ENCODE data around the gene CAB39L. TPM values are rescaled to one million over a fixed set of nuclear protein-coding genes. Genes with fewer than 3 reads are reported as not detected.

Gene CAB39L
- total RNA-seq, 2 experiments from 2014 or later: 5.5 TPM

GRCh38 chr13:49259586-49259985 lies 184.3 kb downstream of the CAB39L start:
- H3K36me3 Mint-ChIP-seq (ENCODE audit: low read depth): peaks cover 60% of the 10 kb centered on the region
- CTCF ChIA-PET: interaction anchor here (1.3 kb wide), 1 partner anchor 11 kb away, joined by 4 read pairs; no protein-coding TSS in a partner anchor
- H3K4me3 Mint-ChIP-seq: no peak overlapping the region

More at GRCh38 chr13:49259586-49259985, 184.3 kb downstream of the CAB39L start:
- H3K27ac Mint-ChIP-seq: no peak overlapping the region
- no peaks in the 10 kb centered on the region for H3K27me3 Mint-ChIP-seq
- H3K9me3 Mint-ChIP-seq: no peaks in the 10 kb centered on the region
- no peak for DNase-seq
- H3K4me1 Mint-ChIP-seq: peaks cover 24% of the 10 kb centered on the region
- POLR2A ChIA-PET: interaction anchor here (3.4 kb wide), 1 partner anchor 12 kb away, joined by 36 read pairs; the partner anchor contains the start of gene CDADC1

Other genes starting within 250 kb of the CAB39L start
- not detected for gene MLNR, start 223.7 kb downstream of the CAB39L start, total RNA-seq
- gene CDADC1, start 196.1 kb downstream of the CAB39L start, total RNA-seq: 10 to 100 TPM; 12.8 to 16.7 TPM
- gene SETDB2, start 210 bp upstream of the CAB39L start, total RNA-seq: 10 to 100 TPM; 14.8 to 16.0 TPM
- 100 to 1,000 TPM; 135 to 144 TPM for gene PHF11, start 51.9 kb upstream of the CAB39L start, total RNA-seq
- gene RCBTB1, start 141.5 kb upstream of the CAB39L start, total RNA-seq: 10 to 100 TPM; 18.5 to 19.0 TPM
- gene ARL11, start 184.4 kb upstream of the CAB39L start, total RNA-seq: under 1 TPM; 0.63 to 0.81 TPM
- 10 to 100 TPM; 27.5 to 28.1 TPM for gene EBPL, start 247.4 kb upstream of the CAB39L start, total RNA-seq